Measurements from ENCODE around the gene TP73. TPM values are rescaled to one million over a fixed set of nuclear protein-coding genes. Genes with fewer than 3 reads are reported as not detected.
"Not testable (repeated sequence)": the region's sequence is repeated elsewhere in the genome, so short reads cannot be mapped to it uniquely, and the experiment has no call there.

Gene TP73
- total RNA-seq, 8 experiments from 2014 or later: 0.27 to 2.0 (median 0.83) TPM

DNA sequence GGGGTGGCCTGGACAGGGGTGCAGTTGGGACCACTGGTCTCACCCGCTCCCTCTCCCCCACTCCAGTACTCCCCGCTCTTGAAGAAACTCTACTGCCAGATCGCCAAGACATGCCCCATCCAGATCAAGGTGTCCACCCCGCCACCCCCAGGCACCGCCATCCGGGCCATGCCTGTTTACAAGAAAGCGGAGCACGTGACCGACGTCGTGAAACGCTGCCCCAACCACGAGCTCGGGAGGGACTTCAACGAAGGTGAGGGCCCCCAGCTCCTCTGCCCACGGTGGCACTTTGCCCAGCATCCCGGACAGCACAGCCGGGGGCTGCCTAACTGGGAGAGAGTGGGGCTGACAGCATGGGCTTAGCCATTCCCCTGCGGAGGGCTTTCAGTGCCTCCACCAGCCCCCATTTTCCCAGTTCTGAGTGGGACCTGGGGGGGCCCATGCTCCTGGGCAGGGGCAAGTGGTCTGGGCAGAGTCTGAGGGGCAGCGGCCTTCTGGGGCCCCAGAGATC, 69.7 kb downstream of the TP73 start:
- H3K4me3 ChIP-seq: no peak overlapping the region
- no peak for ATAC-seq (replicated peaks in 6 of 8)
- in situ Hi-C loops (cut with MboI; ENCODE audit: low pct_unique_long_range_greater_than_20kb in 2 of 9, low sequenced_read_pairs in 9 of 9, unreplicated experiment in 9 of 9): no loop called here
- 36 to 100% (median 60%) methylated on average over 1 to 12 of the region's 20 CpGs; no CpG with 5 or more reads in 5 of the 10 experiments for WGBS, 10 experiments
- H3K27ac ChIP-seq: no peak overlapping the region
- H3K4me1 ChIP-seq (replicated peaks in 1 of 2): peaks cover 24 to 26% of the 10 kb centered on the region in 2 donors

DNA sequence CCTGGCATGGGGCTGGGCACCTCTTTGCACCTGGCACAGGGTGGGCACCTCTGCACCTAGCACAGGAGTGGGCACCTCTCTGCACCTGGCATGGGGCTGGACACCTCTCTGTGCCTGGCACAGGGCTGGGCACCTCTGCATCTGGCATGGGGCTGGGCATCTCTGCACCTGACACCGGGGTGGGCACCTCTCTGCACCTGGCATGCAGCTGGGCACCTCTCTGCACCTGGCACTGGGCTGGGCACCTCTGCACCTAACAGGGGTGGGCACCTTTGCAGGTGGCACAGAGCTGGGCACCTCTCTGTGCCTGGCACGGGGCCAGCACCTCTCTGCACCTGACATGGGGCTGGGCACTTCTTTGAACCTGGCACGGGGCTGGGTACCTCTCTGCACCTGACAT, 70.5 kb downstream of the TP73 start:
- Histone ChIP-seq H3K27ac (no peak overlapping the region), H3K4me3 (no peak overlapping the region), H3K4me1 (replicated peaks in 1 of 2) (peaks cover 17 to 18% of the 10 kb centered on the region in 2 donors)
- 43% methylated on average over 1 of the region's 3 CpGs; no CpG with 5 or more reads in 9 of the 10 experiments for WGBS, 10 experiments
- ATAC-seq (replicated peaks in 6 of 8): no peak
- in situ Hi-C loops (cut with MboI; ENCODE audit: low pct_unique_long_range_greater_than_20kb in 2 of 9, low sequenced_read_pairs in 9 of 9, unreplicated experiment in 9 of 9): no loop called here

DNA sequence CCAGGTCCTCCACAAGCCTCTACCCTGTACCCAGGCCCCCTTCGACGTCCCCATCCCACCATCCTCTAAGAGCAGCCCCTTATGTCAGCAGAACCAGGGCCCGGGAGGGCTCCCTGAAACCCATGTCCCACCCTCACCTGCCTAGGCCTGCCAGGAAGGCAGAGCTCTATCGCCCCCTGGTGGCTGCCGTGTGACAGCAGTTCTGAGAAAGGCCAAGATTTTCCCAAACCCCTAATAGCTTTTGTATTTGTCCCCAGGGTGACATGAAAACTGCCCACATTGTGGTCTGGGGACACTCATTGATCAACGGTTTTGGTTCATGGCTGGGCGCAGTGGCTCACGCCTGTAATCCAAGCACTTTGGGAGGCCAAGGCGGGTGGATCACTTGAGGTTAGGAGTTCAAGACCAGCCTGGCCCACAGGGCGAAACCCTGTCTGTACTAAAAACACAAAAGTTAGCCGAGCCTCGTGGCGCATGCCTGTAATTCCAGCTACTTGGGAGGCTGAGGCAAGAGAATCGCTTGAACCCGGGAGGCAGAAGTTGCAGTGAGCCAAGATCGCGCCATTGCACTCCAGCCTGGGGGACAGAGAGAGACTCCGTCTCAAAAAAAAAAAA, 72.2 kb downstream of the TP73 start:
- WGBS, 10 experiments: 2 to 80% (median 36%) methylated on average over 1 to 14 of the region's 18 CpGs; no CpG with 5 or more reads in 4 of the 10 experiments
- H3K4me1 ChIP-seq (replicated peaks in 1 of 2); H3K27ac ChIP-seq; in situ Hi-C loops (cut with MboI; ENCODE audit: low pct_unique_long_range_greater_than_20kb in 2 of 9, low sequenced_read_pairs in 9 of 9, unreplicated experiment in 9 of 9); H3K4me3 ChIP-seq: not testable (repeated sequence)
- peak; percentile 38 to 78 (median 62) for ATAC-seq (replicated peaks in 6 of 8)

DNA sequence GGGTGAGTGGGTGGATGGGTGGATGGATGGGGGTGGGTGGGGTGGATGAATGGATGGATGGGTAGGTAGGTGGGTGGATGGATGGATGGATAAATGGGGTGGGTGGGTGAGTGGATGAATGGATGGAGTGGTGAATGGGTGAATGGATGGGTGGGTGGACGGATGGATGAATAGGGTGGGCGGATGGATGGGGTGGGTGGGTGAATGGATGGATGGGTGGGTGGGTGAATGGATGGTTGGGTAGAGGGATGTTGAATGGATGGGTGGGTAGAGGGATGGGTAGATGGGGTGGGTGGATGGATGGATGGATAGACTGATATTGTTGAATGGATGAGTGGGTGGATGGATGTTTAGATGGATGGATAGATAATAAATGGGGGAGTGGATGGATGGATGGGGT, 73.0 kb downstream of the TP73 start:
- no peak overlapping the region for H3K27ac ChIP-seq
- in situ Hi-C loops (cut with MboI; ENCODE audit: low pct_unique_long_range_greater_than_20kb in 2 of 9, low sequenced_read_pairs in 9 of 9, unreplicated experiment in 9 of 9): no loop called here
- no peak overlapping the region for H3K4me3 ChIP-seq
- WGBS, 10 experiments: no CpG with 5 or more reads among the region's 2 CpGs
- H3K4me1 ChIP-seq (replicated peaks in 1 of 2): peaks cover 0 to 2% of the 10 kb centered on the region in 2 donors
- ATAC-seq (replicated peaks in 6 of 8): no peak

DNA sequence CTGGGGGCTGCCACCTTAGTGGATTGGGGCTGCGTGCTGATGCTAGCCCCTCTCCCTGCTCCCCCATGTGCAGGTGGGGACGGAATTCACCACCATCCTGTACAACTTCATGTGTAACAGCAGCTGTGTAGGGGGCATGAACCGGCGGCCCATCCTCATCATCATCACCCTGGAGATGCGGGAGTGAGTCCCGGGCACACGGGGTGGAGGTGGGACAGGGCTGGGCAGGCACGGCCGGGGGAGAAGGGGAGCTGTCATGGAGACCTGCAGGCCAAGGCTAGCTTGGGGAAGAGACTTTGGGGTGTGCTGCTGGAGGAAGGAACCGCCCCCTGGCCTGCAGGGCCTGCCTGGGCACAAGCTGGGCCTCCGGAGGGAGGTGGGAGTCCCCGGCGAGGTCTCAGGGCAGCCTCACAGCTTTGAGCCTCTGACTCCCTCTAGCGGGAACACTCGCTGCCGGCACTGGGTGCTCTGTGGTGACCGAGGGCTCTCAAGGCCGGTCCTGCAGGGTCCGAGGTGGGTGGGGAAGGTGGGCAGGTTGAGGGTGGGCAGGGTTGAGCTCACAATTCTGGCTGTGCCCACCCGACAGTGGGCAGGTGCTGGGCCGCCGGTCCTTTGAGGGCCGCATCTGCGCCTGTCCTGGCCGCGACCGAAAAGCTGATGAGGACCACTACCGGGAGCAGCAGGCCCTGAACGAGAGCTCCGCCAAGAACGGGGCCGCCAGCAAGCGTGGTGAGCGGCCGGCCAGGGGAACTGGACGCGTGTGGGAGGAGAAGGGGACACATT, 74.9 kb downstream of the TP73 start:
- Histone ChIP-seq H3K4me1 (replicated peaks in 1 of 2) (peaks cover 9 to 14% of the 10 kb centered on the region in 2 donors), H3K4me3 (no peak overlapping the region), H3K27ac (no peak overlapping the region)
- WGBS, 10 experiments: 0 to 92% (median 40%) methylated on average over 1 to 6 of the region's 37 CpGs; no CpG with 5 or more reads in 6 of the 10 experiments
- ATAC-seq (replicated peaks in 6 of 8): peak; percentile 59 to 84 (median 62)
- in situ Hi-C loops (cut with MboI; ENCODE audit: low pct_unique_long_range_greater_than_20kb in 2 of 9, low sequenced_read_pairs in 9 of 9, unreplicated experiment in 9 of 9): no loop called here

DNA sequence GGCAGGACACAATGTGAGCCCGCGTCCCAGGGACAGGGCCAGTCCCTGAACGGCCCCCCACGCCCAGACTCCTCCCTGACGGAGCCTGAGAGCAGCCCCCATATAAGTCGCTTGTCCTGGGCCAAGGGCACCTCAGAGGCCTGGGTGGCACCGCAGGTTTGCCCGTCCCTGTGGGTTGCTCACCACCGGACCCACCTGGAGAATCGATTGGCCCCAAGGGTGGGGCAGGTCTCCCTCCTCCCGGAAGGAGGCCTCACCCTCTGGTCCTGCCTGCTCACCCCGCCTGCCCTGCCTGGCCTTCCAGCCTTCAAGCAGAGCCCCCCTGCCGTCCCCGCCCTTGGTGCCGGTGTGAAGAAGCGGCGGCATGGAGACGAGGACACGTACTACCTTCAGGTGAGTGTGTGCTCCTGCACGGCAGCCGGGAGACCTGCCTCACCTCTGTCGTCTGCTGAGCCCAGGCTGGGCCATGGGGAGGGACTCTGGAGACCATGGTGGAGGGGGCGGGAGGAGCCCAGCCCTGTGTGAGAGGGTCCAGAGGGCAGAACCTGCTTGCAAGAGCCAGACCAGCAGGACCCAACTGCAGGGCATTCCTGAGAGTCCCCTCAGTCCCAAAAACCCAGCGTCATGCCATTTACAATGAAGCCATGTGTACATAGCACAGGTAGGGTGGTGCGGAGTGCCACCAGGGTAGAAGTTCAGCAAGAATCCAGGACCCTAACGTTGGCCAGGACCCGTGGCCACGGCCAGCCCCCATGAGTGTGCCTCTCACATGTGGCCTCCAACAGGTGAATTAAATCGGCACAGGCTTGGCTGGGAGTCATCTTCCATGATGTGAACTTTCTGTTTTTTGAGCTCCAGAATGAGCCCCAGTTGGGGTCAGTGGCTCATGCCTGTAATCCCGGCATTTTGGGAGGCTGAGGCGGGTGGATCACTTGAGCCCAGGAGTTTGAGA, 75.8 kb downstream of the TP73 start:
- in situ Hi-C loops (cut with MboI; ENCODE audit: low pct_unique_long_range_greater_than_20kb in 2 of 9, low sequenced_read_pairs in 9 of 9, unreplicated experiment in 9 of 9): no loop called here
- WGBS, 10 experiments: 40 to 100% (median 81%) methylated on average over 1 to 16 of the region's 31 CpGs; no CpG with 5 or more reads in 3 of the 10 experiments
- Histone ChIP-seq H3K27ac (no peak overlapping the region), H3K4me3 (no peak overlapping the region), H3K4me1 (replicated peaks in 1 of 2) (peaks cover 17 to 23% of the 10 kb centered on the region in 2 donors)
- no peak for ATAC-seq (replicated peaks in 6 of 8)

DNA sequence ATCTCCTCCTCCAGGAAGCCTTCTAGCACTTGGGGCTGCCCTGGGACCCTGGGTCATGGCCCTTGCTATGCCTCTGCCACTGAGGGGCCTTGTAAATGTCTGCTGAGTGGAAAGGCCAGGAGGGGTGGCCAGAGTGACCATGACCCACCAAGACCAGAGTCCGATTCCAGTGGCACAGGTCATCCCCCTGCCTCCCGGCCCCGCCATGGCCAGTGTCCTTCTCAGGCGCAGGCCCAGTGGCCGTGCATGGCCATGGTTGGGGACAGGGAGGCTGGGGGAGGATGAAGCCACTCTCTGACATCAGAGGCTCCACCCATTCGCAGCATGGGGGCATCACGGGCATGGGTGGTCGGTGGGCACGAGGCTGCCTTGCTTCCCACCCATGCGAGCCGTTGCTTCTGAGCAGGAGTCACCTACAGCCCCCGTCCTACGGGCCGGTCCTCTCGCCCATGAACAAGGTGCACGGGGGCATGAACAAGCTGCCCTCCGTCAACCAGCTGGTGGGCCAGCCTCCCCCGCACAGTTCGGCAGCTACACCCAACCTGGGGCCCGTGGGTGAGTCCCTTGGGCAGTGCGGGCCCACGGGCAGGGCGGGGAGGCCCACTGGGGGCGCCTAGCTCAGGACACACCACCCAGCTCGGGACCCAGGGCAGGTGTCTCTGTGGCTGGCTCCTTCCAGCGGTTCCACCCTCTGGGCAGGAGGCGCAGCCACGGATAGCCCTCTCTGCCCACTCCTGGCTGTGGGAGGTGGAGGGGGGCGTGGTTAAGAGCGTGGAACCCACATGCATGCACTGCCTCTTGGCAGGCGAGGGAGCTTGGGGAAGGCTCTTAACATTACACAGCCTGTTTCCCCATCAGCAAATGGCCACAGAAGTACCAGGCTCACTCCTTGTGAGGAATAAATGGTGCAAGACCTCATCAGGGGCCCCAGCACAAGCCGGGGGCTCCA, 77.6 kb downstream of the TP73 start:
- peak in 3 of 8 experiments; percentile 1 to 38 (median 2) for ATAC-seq (replicated peaks in 6 of 8)
- Histone ChIP-seq H3K4me3 (no peak overlapping the region), H3K27ac (no peak overlapping the region), H3K4me1 (replicated peaks in 1 of 2) (peaks cover 17 to 29% of the 10 kb centered on the region in 2 donors)
- WGBS, 10 experiments: 52 to 73% (median 67%) methylated on average over 2 to 8 of the region's 32 CpGs; no CpG with 5 or more reads in 5 of the 10 experiments
- in situ Hi-C loops (cut with MboI; ENCODE audit: low pct_unique_long_range_greater_than_20kb in 2 of 9, low sequenced_read_pairs in 9 of 9, unreplicated experiment in 9 of 9): no loop called here

DNA sequence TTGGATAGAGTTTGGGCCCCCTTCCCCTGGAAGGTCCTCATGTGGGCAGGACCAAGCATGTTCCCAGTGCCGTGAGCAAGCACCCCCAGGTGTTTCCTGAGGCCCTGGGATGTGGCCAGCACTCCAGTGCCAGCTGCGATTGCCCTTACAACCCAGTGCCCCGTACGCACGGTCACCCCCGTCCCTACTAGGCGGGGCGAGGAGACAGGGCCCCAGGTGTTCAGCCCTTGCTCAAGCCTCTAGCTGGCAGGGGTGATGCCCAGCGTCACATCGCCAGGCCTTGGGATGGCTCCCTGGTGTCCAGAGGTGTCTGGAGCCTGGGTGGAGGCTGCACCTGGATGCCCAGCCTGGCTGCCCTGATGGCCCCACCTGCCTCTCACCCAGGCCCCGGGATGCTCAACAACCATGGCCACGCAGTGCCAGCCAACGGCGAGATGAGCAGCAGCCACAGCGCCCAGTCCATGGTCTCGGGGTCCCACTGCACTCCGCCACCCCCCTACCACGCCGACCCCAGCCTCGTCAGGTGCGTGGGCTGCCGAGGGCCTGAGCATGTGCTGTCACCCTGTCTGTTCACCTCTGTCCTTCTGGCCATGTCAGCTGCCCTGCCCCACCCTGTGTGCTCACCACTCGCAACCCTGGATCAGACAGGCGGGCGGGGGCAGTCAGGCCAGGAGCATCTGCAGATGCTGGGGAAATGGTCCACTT, 78.4 kb downstream of the TP73 start:
- Histone ChIP-seq H3K4me1 (replicated peaks in 1 of 2) (peaks cover 17 to 29% of the 10 kb centered on the region in 2 donors), H3K4me3 (no peak overlapping the region), H3K27ac (no peak overlapping the region)
- no peak for ATAC-seq (replicated peaks in 6 of 8)
- in situ Hi-C loops (cut with MboI; ENCODE audit: low pct_unique_long_range_greater_than_20kb in 2 of 9, low sequenced_read_pairs in 9 of 9, unreplicated experiment in 9 of 9): no loop called here
- WGBS, 10 experiments: 0 to 91% (median 76%) methylated on average over 1 to 13 of the region's 25 CpGs; no CpG with 5 or more reads in 4 of the 10 experiments

DNA sequence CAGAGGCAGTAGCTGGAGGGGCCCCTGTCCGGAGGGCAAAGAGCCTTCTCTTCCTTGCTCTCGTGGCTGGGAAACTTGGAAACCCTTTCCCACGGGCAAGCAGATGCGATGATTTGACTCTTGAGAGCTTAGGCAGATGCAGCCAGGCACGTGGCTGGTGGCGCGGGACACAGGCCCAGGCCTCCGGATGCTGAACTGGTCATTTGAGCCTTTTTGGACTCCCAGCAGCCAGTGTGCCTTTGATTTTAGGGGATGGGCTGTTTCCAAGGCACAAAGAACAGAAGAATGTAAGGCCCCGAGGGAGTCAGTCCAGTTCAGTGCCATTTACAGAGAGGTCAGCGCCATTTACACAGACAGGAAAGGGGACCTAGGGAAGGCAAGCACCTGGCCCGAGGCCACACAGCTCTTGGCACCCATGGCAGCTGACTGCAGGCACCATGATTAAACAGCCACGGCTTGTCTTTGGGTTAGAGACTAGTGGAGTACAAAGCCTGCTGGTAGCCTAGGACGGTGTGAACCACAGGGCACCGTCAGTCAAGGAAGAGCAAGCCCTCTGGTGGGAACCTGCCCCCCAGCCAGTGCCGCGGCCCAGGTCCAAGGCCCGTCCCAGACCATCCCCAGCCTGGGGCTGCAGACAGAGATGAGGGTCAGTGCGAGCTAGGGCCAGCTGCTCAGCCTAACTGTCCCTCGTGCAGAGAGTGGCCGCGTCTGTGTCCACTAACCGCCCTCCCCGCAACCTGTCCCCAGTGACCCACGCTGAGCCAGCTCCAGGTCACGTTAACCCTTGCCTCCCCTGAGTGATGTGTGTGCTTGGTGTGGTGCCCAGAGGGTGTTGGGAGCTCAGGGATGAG, 79.5 kb downstream of the TP73 start:
- ATAC-seq (replicated peaks in 6 of 8): peak in 4 of 8 experiments; percentile 10 to 21 (median 12)
- in situ Hi-C loops (cut with MboI; ENCODE audit: low pct_unique_long_range_greater_than_20kb in 2 of 9, low sequenced_read_pairs in 9 of 9, unreplicated experiment in 9 of 9): no loop called here
- H3K27ac ChIP-seq: peak overlapping the region; percentile 43 to 62
- 55 to 69% (median 58%) methylated on average over 5 to 15 of the region's 25 CpGs; no CpG with 5 or more reads in 4 of the 10 experiments for WGBS, 10 experiments
- no peak overlapping the region for H3K4me3 ChIP-seq
- H3K4me1 ChIP-seq (replicated peaks in 1 of 2): peaks cover 17 to 29% of the 10 kb centered on the region in 2 donors

DNA sequence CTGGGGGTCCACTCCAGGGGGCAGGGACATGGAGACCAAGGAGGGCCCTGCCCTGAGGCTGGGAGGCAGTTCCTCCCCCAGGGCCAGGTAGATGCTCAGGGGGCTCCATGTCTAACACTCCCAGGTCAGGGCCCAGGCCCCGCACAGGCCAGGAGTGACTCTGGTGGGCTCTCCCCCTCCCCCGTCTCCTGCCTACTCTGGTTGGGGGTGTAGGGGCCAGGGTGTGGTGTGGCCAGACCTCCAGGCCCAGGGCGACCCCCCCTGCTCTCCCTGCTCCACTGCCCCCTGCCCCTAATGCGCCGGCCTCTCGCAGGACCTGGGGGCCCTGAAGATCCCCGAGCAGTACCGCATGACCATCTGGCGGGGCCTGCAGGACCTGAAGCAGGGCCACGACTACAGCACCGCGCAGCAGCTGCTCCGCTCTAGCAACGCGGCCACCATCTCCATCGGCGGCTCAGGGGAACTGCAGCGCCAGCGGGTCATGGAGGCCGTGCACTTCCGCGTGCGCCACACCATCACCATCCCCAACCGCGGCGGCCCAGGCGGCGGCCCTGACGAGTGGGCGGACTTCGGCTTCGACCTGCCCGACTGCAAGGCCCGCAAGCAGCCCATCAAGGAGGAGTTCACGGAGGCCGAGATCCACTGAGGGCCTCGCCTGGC, 80.2 kb downstream of the TP73 start:
- Histone ChIP-seq H3K4me3 (no peak overlapping the region), H3K27ac (peak overlapping the region; percentile 43 to 62), H3K4me1 (replicated peaks in 1 of 2) (peaks cover 17 to 27% of the 10 kb centered on the region in 2 donors)
- ATAC-seq (replicated peaks in 6 of 8): peak in 7 of 8 experiments; percentile 18 to 70 (median 62)
- WGBS, 10 experiments: 0 to 74% (median 50%) methylated on average over 3 to 17 of the region's 37 CpGs; no CpG with 5 or more reads in 6 of the 10 experiments
- in situ Hi-C loops (cut with MboI; ENCODE audit: low pct_unique_long_range_greater_than_20kb in 2 of 9, low sequenced_read_pairs in 9 of 9, unreplicated experiment in 9 of 9): no loop called here
